Hair follicle dermal papilla cell (primary cell): Measurements from ENCODE around the gene TREML4. TPM values are rescaled to one million over a fixed set of nuclear protein-coding genes. Genes with fewer than 3 reads are reported as not detected.

Source experiments
- small RNA-seq: library from RNA; depleted of rRNA; stranded (forward); fragments of <200 nt; gene quantifications from one replicate; pipeline ENCODE3, GENCODE V24; 2012
- total RNA-seq: library from RNA; depleted of rRNA; stranded (reverse); fragments of >200 nt; gene quantifications from 2 replicates; pipeline ENCODE4 v1.2.3, GENCODE V29; 2012

TREML4 gene
- total RNA-seq = not detected in 2 replicates

DNA sequence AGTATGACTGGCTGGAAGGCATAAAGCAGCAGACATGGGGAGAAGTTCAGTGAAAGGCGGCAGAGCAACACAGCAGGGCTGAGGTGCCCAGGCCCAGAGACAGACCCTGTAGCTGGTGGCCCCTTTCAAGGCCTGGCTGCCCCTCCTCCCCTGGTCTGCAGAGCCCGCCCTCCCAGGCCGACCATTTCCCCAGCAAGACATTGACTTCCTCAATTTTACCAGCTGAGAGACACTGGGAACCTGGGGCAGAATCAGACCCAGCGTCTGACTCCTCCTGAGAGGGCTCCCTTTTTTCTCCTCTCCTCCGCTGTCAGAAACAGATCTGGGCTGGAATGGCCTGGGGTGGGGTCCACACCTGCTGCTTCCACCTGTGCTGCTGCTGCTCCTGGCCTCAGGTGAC, at the start of gene TREML4:
Gene TREML4 (plus strand): TSS at position 254 of the 400 bp plus-strand sequence. CDS start 79 bp downstream, at position 333.

DNA sequence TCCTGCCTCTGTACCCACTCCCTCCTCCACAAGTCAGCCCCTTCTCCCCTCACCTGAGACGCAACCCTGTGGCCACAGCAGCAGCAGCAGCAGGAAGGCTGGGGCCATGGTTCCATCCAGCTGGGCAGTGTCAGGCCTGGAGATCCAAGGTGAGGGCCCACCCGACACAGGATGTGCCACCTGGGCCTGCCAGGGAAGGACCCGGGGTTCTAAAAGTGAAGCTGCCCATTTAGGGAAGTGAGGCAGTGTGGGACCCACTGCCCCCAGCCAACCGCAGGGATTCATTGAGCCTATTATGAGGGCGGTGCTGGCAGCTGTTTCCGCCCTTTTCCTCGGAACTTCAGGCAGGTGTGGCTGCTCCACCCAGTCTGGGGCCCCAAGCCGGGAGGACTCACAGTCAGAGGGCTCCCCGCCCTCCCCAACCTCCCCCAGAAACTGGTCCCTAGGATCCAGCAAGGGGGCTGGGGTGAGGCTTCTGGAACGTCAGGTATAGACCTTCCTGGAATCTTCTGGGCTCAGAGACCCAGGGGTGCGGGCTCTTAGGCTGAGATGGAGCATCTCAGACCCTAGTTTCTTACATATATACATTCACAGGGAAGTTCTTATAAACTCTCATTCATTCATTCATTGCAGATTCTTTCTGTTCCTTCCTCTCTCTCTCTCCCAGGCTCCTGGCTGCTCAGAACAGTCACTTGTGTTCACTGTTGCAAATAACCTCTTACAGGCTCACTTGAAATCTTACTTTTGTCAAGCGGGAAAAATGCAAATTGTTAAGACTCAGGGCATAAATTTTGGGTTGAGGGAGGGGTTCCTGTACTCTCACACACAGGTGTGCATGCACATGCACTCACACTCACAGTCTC, 27.0 kb upstream of the TREML4 start, which contains the start of gene TREML2:
Gene TREML2 (minus strand): TSS at position 249 of the 863 bp plus-strand sequence. CDS start 141 bp downstream, at position 108.

GRCh38 chr6:41286544-41287346, 58.6 kb downstream of the TREML4 start, which contains the start of gene TREM1:
Gene TREM1 (minus strand): TSS chr6:41286682. CDS start chr6:41286655, 27 bp downstream.

Small RNA genes lying within 50 kb of the gene (small RNA-seq; reads per million reads assigned to genes)
- gene AL391903.2 = not detected
- not detected for gene AL391903.3
- gene RNA5SP207 = not detected

Other genes with a start within 250 kb of the TREML4 start
- 0.12 TPM in 1 of 2 replicates, not detected in the other for gene UNC5CL, start 189.1 kb upstream of the TREML4 start, total RNA-seq
- not detected in 2 replicates for gene TSPO2, start 185.9 kb upstream of the TREML4 start, total RNA-seq
- not detected in 2 replicates for gene APOBEC2, start 175.1 kb upstream of the TREML4 start, total RNA-seq
- 2.8 and 3.2 TPM in 2 replicates for gene OARD1, start 156.0 kb upstream of the TREML4 start, total RNA-seq
- gene NFYA, start 155.4 kb upstream of the TREML4 start, total RNA-seq = 9.5 and 12.3 TPM in 2 replicates
- gene TREML1, start 74.0 kb upstream of the TREML4 start, total RNA-seq = not detected in 2 replicates
- gene TREM2, start 65.2 kb upstream of the TREML4 start, total RNA-seq = 0.16 TPM in 1 of 2 replicates, not detected in the other
- gene TREML2, start 27.2 kb upstream of the TREML4 start, total RNA-seq = not detected in 2 replicates
- not detected in 2 replicates for gene TREM1, start 58.3 kb downstream of the TREML4 start, total RNA-seq
- not detected in 2 replicates for gene NCR2, start 107.3 kb downstream of the TREML4 start, total RNA-seq